Measurements from ENCODE around the gene HSD11B2. TPM values are rescaled to one million over a fixed set of nuclear protein-coding genes. Genes with fewer than 3 reads are reported as not detected.

Gene HSD11B2
- total RNA-seq, 1 donor from 2014 or later, result 8.5 TPM

DNA sequence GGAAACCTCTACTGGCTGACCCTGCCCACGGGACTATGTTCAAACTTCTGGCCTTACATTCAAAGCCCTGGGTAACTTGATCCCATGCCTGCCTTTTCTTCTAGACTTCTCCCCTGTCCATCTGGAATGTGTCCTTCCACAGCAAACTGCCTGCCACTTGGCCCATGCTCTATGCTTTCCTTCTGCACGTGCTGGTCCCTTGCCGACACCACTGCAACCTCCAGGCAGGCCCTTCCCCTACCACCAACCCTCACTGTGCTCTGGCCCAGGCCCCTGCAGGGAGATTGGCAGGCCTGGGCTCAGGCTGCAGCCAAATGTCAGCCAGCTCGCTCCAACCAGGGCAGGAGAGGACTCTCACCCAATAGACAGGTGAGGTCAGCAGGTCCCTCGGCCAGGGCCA, 11.0 kb downstream of the HSD11B2 start:
- Mint-ChIP-seq H3K4me1 (ENCODE audit: unreplicated experiment) (peaks cover 13% of the 10 kb centered on the region), H3K36me3 (peaks cover 3% of the 10 kb centered on the region), H3K27me3 (no peaks in the 10 kb centered on the region), H3K27ac (no peak overlapping the region), H3K9me3 (no peaks in the 10 kb centered on the region), H3K4me3 (no peak overlapping the region)
- TF ChIP-seq, protein P1, sequence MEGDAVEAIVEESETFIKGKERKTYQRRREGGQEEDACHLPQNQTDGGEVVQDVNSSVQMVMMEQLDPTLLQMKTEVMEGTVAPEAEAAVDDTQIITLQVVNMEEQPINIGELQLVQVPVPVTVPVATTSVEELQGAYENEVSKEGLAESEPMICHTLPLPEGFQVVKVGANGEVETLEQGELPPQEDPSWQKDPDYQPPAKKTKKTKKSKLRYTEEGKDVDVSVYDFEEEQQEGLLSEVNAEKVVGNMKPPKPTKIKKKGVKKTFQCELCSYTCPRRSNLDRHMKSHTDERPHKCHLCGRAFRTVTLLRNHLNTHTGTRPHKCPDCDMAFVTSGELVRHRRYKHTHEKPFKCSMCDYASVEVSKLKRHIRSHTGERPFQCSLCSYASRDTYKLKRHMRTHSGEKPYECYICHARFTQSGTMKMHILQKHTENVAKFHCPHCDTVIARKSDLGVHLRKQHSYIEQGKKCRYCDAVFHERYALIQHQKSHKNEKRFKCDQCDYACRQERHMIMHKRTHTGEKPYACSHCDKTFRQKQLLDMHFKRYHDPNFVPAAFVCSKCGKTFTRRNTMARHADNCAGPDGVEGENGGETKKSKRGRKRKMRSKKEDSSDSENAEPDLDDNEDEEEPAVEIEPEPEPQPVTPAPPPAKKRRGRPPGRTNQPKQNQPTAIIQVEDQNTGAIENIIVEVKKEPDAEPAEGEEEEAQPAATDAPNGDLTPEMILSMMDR (conservative IDR thresholded peaks at IDR 0.05), result no peak
- DNase-seq (ENCODE audit: extremely low spot score, unreplicated experiment), result no peak

DNA sequence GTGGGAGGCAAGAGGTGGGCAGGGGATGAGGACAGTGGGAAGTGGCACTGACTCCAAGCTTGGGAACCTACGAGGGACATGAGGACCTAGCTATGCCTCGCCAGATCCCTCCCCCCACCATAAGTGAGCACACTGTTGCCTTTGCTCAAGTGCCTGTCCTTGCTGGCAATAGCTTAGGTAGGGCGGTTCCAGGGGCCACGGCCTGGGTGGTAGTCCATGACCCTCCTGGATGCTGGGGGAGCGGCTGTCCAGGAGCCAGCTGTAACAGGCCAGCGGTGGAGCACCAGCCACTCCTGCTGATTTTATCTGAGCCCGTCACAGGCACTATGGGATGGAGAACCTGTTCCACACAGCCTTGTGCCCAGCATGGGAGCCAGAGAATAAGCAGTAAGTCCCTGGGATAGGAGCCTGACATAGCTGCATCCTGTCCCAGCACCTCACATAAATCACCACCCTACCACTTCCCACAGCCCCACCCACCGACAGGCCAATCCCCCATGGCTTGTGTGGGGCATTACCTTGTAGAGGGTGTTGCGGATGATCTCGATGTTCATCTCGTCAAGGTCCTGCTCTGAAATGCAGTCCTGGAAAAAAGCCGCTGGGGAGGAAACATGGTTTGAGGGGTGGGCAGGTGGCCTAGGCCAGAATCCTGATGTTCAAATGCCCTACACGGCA, 11.8 kb downstream of the HSD11B2 start:
- Mint-ChIP-seq H3K27me3 (no peaks in the 10 kb centered on the region), H3K4me1 (ENCODE audit: unreplicated experiment) (peaks cover 13% of the 10 kb centered on the region), H3K9me3 (no peaks in the 10 kb centered on the region), H3K4me3 (no peak overlapping the region), H3K27ac (no peak overlapping the region), H3K36me3 (no peaks in the 10 kb centered on the region)
- no peak for DNase-seq (ENCODE audit: extremely low spot score, unreplicated experiment)
- TF ChIP-seq, protein P1 (conservative IDR thresholded peaks at IDR 0.05), result no peak

DNA sequence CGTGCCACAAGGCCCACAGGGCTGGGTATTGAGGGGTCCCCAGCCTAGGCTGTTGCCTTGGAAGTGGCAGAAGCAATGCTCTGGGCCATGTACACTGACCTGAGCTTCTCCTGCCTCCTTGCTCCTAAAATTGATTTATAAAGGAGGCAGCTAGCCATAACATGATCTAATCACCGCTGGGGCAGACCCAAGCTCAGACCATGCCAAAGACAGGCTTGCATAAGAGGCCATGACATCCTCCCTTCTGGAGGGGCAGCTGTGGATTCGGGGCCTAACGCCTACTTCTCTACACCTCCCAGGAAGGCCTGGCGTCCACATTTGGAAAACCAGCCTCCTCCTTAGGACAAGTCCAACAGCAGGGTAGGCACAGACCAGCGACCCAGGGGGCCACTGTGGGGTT, 12.3 kb downstream of the HSD11B2 start:
- Mint-ChIP-seq H3K4me3 (no peak overlapping the region), H3K27me3 (no peaks in the 10 kb centered on the region), H3K4me1 (ENCODE audit: unreplicated experiment) (peaks cover 13% of the 10 kb centered on the region), H3K9me3 (no peaks in the 10 kb centered on the region), H3K36me3 (no peaks in the 10 kb centered on the region), H3K27ac (no peak overlapping the region)
- DNase-seq (ENCODE audit: extremely low spot score, unreplicated experiment), result no peak
- TF ChIP-seq, protein P1 (conservative IDR thresholded peaks at IDR 0.05), result no peak

DNA sequence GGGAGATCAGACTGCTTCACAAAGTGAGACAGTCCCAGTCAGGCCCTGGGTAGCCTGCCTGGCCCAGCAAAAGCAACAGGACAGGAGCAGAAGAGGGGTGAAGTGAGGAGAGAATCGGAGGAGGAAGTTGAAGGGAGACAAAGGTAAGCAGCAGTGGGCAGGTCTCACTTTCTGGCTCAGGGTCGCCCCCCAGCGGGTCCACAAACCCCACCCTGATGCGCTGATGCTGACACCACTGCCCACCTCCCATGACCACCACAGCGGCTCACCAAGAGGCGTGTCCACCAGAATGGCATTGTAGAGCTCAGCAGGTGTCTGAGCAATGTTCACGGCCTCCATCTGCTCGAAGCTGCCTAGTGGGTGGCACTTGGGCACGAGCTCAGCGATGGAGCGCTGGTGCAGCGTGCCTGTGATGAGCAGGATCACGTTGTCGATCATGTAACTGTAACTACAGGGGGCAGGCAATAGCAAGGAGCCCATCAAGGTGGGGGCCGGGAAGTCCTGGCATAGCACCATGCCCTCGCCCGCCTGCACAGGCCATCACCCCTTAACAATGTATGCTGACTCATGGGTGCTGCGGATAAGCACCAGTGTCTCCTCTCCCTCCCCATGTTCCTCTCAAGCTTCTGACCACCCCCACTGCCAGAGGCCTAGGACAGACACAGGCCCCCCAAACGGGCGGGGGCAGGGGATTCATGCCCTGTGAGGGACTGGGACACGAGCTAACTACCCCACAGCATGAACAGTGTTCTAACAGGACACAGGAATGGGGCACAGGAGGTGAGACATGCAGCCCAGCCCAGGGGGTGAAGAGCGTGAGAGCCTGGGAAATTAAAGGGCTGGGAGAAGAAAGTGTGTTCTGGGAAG, 13.6 kb downstream of the HSD11B2 start:
- no peak for DNase-seq (ENCODE audit: extremely low spot score, unreplicated experiment)
- no peaks in the 10 kb centered on the region for H3K9me3 Mint-ChIP-seq

DNA sequence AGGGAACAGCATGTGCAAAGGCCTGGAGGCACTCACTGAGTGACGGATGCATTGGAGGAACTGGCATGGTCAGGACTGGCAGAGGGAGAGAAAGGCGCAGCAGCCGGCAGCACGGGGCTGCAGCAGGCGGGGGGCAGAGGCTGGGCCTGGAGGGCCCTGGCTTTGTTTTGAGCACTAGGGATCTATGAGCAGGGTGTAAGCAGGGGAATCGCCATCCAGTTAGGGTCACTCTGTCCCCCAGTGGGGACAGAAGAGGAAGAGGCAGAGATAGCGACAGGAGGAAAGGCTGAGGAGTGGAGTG, 14.2 kb downstream of the HSD11B2 start:
- TF ChIP-seq, protein P1 (conservative IDR thresholded peaks at IDR 0.05), result no peak
- DNase-seq (ENCODE audit: extremely low spot score, unreplicated experiment), result no peak
- Mint-ChIP-seq H3K27ac (no peak overlapping the region), H3K36me3 (peaks cover 5% of the 10 kb centered on the region), H3K4me1 (ENCODE audit: unreplicated experiment) (peaks cover 13% of the 10 kb centered on the region), H3K9me3 (no peaks in the 10 kb centered on the region), H3K4me3 (no peak overlapping the region), H3K27me3 (no peaks in the 10 kb centered on the region)

More for the DNA sequence above, 13.6 kb downstream of the HSD11B2 start:
- H3K4me1 Mint-ChIP-seq (ENCODE audit: unreplicated experiment), result peaks cover 13% of the 10 kb centered on the region
- H3K27me3 Mint-ChIP-seq, result no peaks in the 10 kb centered on the region
- H3K4me3 Mint-ChIP-seq, result no peak overlapping the region
- TF ChIP-seq, protein P1 (conservative IDR thresholded peaks at IDR 0.05), result no peak
- H3K36me3 Mint-ChIP-seq, result peaks cover 4% of the 10 kb centered on the region
- H3K27ac Mint-ChIP-seq, result no peak overlapping the region

Data from type B pancreatic cell (in vitro differentiated cells).